Measurements from ENCODE around the gene ZNF423.

ZNF423 gene

GRCh38 chr16:49531931-49532840, 323.7 kb downstream of the ZNF423 start:
- Histone ChIP-seq H3K27ac (ENCODE audit: low read depth, low read length, poor library complexity, severe bottlenecking) (no peak overlapping the region), H3K79me2 (ENCODE audit: insufficient read depth, low read length) (no peaks in the 10 kb centered on the region), H3K9me2 (ENCODE audit: low read depth, low read length) (no peaks in the 10 kb centered on the region), H3K9ac (ENCODE audit: low read length) (no peak overlapping the region), H3K4me1 (ENCODE audit: insufficient read depth, low read length, severe bottlenecking) (no peaks in the 10 kb centered on the region), H3K4me3 (ENCODE audit: low read depth, low read length, poor library complexity, severe bottlenecking) (no peak overlapping the region), H3K36me3 (ENCODE audit: insufficient read depth, low read length) (no peaks in the 10 kb centered on the region), H3F3A (ENCODE audit: insufficient read depth, low read length) (no peaks in the 10 kb centered on the region), H3K27me3 (ENCODE audit: insufficient read depth, low read length) (0 out of 2 replicates have a peak, but pooled peaks cover 8% of the 10 kb centered on the region), H3K9me3 (ENCODE audit: low read length) (no peaks in the 10 kb centered on the region), H3K4me2 (ENCODE audit: low read length) (no peak overlapping the region), H4K20me1 (ENCODE audit: insufficient read depth, low read length) (no peaks in the 10 kb centered on the region), H2AFZ (ENCODE audit: low read length) (no peak overlapping the region)
- TF ChIP-seq EZH2 (IDR thresholded peaks at IDR 0.05; ENCODE audit: borderline replicate concordance, low read length), result no peak
- TF ChIP-seq, protein P1, sequence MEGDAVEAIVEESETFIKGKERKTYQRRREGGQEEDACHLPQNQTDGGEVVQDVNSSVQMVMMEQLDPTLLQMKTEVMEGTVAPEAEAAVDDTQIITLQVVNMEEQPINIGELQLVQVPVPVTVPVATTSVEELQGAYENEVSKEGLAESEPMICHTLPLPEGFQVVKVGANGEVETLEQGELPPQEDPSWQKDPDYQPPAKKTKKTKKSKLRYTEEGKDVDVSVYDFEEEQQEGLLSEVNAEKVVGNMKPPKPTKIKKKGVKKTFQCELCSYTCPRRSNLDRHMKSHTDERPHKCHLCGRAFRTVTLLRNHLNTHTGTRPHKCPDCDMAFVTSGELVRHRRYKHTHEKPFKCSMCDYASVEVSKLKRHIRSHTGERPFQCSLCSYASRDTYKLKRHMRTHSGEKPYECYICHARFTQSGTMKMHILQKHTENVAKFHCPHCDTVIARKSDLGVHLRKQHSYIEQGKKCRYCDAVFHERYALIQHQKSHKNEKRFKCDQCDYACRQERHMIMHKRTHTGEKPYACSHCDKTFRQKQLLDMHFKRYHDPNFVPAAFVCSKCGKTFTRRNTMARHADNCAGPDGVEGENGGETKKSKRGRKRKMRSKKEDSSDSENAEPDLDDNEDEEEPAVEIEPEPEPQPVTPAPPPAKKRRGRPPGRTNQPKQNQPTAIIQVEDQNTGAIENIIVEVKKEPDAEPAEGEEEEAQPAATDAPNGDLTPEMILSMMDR (IDR thresholded peaks at IDR 0.05; ENCODE audit: low read length), result no peak

DNA sequence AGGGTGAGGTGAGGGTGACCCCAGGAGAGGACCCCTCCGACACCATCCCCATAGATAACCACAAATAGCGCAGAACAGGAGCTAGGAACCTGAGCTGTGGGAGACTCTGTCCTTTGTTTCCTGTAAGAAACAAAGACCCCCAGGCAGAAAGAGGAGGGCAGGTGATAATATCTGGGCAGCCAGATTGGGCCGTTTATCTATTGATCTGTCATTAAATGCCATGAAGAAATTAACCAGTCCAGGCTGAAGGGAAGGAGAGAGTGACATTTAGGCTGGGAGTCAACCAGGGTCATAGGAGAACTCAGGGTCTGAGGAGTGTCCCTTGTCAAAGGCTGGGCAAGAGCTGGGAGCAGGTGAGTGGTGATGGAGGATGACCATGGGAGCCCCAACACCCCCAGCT, 324.5 kb downstream of the ZNF423 start:
- no peaks in the 10 kb centered on the region for H3F3A ChIP-seq (ENCODE audit: insufficient read depth, low read length)
- no peak overlapping the region for H3K27ac ChIP-seq (ENCODE audit: low read depth, low read length, poor library complexity, severe bottlenecking)
- no peaks in the 10 kb centered on the region for H4K20me1 ChIP-seq (ENCODE audit: insufficient read depth, low read length)
- no peak overlapping the region for H2AFZ ChIP-seq (ENCODE audit: low read length)
- no peak overlapping the region for H3K9ac ChIP-seq (ENCODE audit: low read length)
- H3K79me2 ChIP-seq (ENCODE audit: insufficient read depth, low read length), result no peaks in the 10 kb centered on the region
- TF ChIP-seq, protein P1 (IDR thresholded peaks at IDR 0.05; ENCODE audit: low read length), result no peak
- no peak for TF ChIP-seq EZH2 (IDR thresholded peaks at IDR 0.05; ENCODE audit: borderline replicate concordance, low read length)
- H3K9me2 ChIP-seq (ENCODE audit: low read depth, low read length), result no peaks in the 10 kb centered on the region
- H3K4me3 ChIP-seq (ENCODE audit: low read depth, low read length, poor library complexity, severe bottlenecking), result no peak overlapping the region
- H3K4me1 ChIP-seq (ENCODE audit: insufficient read depth, low read length, severe bottlenecking), result no peaks in the 10 kb centered on the region
- no peaks in the 10 kb centered on the region for H3K9me3 ChIP-seq (ENCODE audit: low read length)
- no peaks in the 10 kb centered on the region for H3K36me3 ChIP-seq (ENCODE audit: insufficient read depth, low read length)
- H3K27me3 ChIP-seq (ENCODE audit: insufficient read depth, low read length), result 0 out of 2 replicates have a peak, but pooled peaks cover 8% of the 10 kb centered on the region
- no peak overlapping the region for H3K4me2 ChIP-seq (ENCODE audit: low read length)

DNA sequence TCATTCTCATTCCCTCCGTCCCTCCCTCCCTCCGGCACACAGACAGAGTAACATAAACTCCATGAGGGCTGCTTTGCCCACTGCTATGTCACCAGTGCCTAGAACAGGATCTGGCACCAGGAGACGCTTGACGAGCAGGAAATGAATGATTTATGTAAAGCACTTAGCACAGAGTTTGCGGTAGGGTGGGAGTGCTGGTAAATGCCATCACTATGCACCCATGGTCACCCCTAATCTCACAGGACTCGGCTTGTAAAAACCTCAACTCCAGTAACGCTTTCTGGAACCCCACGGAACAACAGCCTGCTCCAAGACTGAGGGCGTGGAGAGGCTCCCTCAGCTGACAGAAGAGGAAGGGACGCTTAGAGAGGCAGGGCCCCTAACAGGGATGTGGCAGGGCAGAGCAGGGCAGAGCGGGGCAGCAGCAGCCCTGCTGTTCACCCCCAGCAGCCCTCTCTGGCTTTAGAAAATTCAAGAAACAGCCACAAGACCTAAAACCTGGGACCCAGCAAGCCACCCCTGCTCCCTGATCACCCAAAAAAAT, 325.4 kb downstream of the ZNF423 start:
- H2AFZ ChIP-seq (ENCODE audit: low read length), result no peak overlapping the region
- no peaks in the 10 kb centered on the region for H4K20me1 ChIP-seq (ENCODE audit: insufficient read depth, low read length)
- H3K27ac ChIP-seq (ENCODE audit: low read depth, low read length, poor library complexity, severe bottlenecking), result no peak overlapping the region
- no peak overlapping the region for H3K9ac ChIP-seq (ENCODE audit: low read length)
- H3K9me3 ChIP-seq (ENCODE audit: low read length), result no peaks in the 10 kb centered on the region
- H3K36me3 ChIP-seq (ENCODE audit: insufficient read depth, low read length), result no peaks in the 10 kb centered on the region
- no peaks in the 10 kb centered on the region for H3F3A ChIP-seq (ENCODE audit: insufficient read depth, low read length)
- TF ChIP-seq, protein P1 (IDR thresholded peaks at IDR 0.05; ENCODE audit: low read length), result no peak
- no peak for TF ChIP-seq EZH2 (IDR thresholded peaks at IDR 0.05; ENCODE audit: borderline replicate concordance, low read length)
- no peaks in the 10 kb centered on the region for H3K79me2 ChIP-seq (ENCODE audit: insufficient read depth, low read length)
- H3K4me3 ChIP-seq (ENCODE audit: low read depth, low read length, poor library complexity, severe bottlenecking), result no peak overlapping the region
- H3K4me2 ChIP-seq (ENCODE audit: low read length), result no peak overlapping the region
- 0 out of 2 replicates have a peak, but pooled peaks cover 8% of the 10 kb centered on the region for H3K27me3 ChIP-seq (ENCODE audit: insufficient read depth, low read length)
- H3K9me2 ChIP-seq (ENCODE audit: low read depth, low read length), result no peaks in the 10 kb centered on the region
- no peaks in the 10 kb centered on the region for H3K4me1 ChIP-seq (ENCODE audit: insufficient read depth, low read length, severe bottlenecking)
